ENCODE results near the gene FN3K.

Gene FN3K

GRCh38 chr17:82797061-82797460 lies 61.6 kb downstream of the FN3K start:
- DNase-seq = no peak

- DNase-seq = no peak
Measured at GRCh38 chr17:82798752-82799151, 63.3 kb downstream of the FN3K start.

- no peak for DNase-seq
Measured at GRCh38 chr17:82799591-82799990, 64.2 kb downstream of the FN3K start.

All from activated T-cell treated with anti-CD3 and anti-CD28 coated beads, Interleukin-2, amount 50 U/mL, for 48 hours (primary cell).